ENCODE data around the gene RALGPS1. TPM values are rescaled to one million over a fixed set of nuclear protein-coding genes. Genes with fewer than 3 reads are reported as not detected.
A peak's percentile ranks its signal among the peaks of the same experiment; 100 is the strongest.

Gene RALGPS1
- total and polyA plus RNA-seq, 8 donors = 4.7 to 150 (median 42.2) TPM

- no peak for DNase-seq
- H3K36me3 ChIP-seq = peaks cover 0 to 9% (median 7%) of the 10 kb centered on the region in 4 donors
- intact Hi-C loops (cut with DNase I; ENCODE audit: low total_unique reads) = no loop called here
- no peak overlapping the region for H3K4me3 ChIP-seq
- TF ChIP-seq EP300 (IDR thresholded peaks at IDR 0.05) (no peak), POLR2AphosphoS5 (IDR thresholded peaks at IDR 0.05) (no peak), POLR2A (IDR thresholded peaks at IDR 0.05) (no peak), CTCF (IDR thresholded peaks at IDR 0.05) (no peak)
- H3K9me3 ChIP-seq = no peaks in the 10 kb centered on the region
- H3K4me1 ChIP-seq = peaks cover 1 to 10% (median 9%) of the 10 kb centered on the region in 4 donors
- no peaks in the 10 kb centered on the region for H3K27me3 ChIP-seq
- no peak overlapping the region for H3K27ac ChIP-seq
- WGBS, 5 donors = 77 to 92% (median 86%) methylated on average over 9 to 10 of the region's 10 CpGs
These were observed 304.2 kb downstream of the RALGPS1 start for GRCh38 chr9:127218818-127219217.

- intact Hi-C loops (cut with DNase I; ENCODE audit: low total_unique reads) = no loop called here
- peaks cover 7 to 16% (median 14%) of the 10 kb centered on the region in 4 donors for H3K4me1 ChIP-seq
- TF ChIP-seq POLR2AphosphoS5 (IDR thresholded peaks at IDR 0.05) (no peak), POLR2A (IDR thresholded peaks at IDR 0.05) (no peak), EP300 (IDR thresholded peaks at IDR 0.05) (no peak), CTCF (IDR thresholded peaks at IDR 0.05) (no peak)
- no peak overlapping the region for H3K4me3 ChIP-seq
- H3K27me3 ChIP-seq = no peaks in the 10 kb centered on the region
- H3K27ac ChIP-seq = no peak overlapping the region
- peak in 1 of 2 donors; percentile 46 for DNase-seq
- 65 to 87% (median 86%) methylated on average over 6 of the region's 6 CpGs for WGBS, 5 donors
- peaks cover 0 to 9% (median 7%) of the 10 kb centered on the region in 4 donors for H3K36me3 ChIP-seq
- no peaks in the 10 kb centered on the region for H3K9me3 ChIP-seq
These were observed 304.9 kb downstream of the RALGPS1 start for GRCh38 chr9:127219520-127219919.

- intact Hi-C loops (cut with DNase I; ENCODE audit: low total_unique reads) = loop anchor here (10.0 kb wide), 1 partner anchor 193 kb away; no protein-coding TSS in a partner anchor
- WGBS, 5 donors = 44 to 82% (median 74%) methylated on average over 2 of the region's 2 CpGs
- no peaks in the 10 kb centered on the region for H3K9me3 ChIP-seq
- H3K27ac ChIP-seq = no peak overlapping the region
- DNase-seq = no peak
- H3K4me3 ChIP-seq = no peak overlapping the region
- H3K36me3 ChIP-seq = peaks cover 0 to 9% (median 7%) of the 10 kb centered on the region in 4 donors
- peaks cover 13 to 30% (median 21%) of the 10 kb centered on the region in 4 donors for H3K4me1 ChIP-seq
- no peak for TF ChIP-seq POLR2A (IDR thresholded peaks at IDR 0.05)
- no peak for TF ChIP-seq CTCF (IDR thresholded peaks at IDR 0.05)
- TF ChIP-seq EP300 (IDR thresholded peaks at IDR 0.05) = no peak
- TF ChIP-seq POLR2AphosphoS5 (IDR thresholded peaks at IDR 0.05) = no peak
- H3K27me3 ChIP-seq = no peaks in the 10 kb centered on the region
These were observed 307.1 kb downstream of the RALGPS1 start for GRCh38 chr9:127221695-127222094.

GRCh38 chr9:127222388-127223095, 308.0 kb downstream of the RALGPS1 start:
- 73 to 91% (median 82%) methylated on average over 15 of the region's 15 CpGs for WGBS, 5 donors
- intact Hi-C loops (cut with DNase I; ENCODE audit: low total_unique reads) = loop anchor here (10.0 kb wide), 1 partner anchor 192 kb away; no protein-coding TSS in a partner anchor
- Histone ChIP-seq H3K9me3 (no peaks in the 10 kb centered on the region), H3K27me3 (no peaks in the 10 kb centered on the region), H3K4me1 (peaks cover 13 to 30% (median 22%) of the 10 kb centered on the region in 4 donors), H3K27ac (no peak overlapping the region), H3K4me3 (no peak overlapping the region), H3K36me3 (peaks cover 0 to 9% (median 7%) of the 10 kb centered on the region in 4 donors)
- no peak for TF ChIP-seq POLR2A (IDR thresholded peaks at IDR 0.05)
- no peak for TF ChIP-seq CTCF (IDR thresholded peaks at IDR 0.05)
- no peak for TF ChIP-seq EP300 (IDR thresholded peaks at IDR 0.05)
- TF ChIP-seq POLR2AphosphoS5 (IDR thresholded peaks at IDR 0.05) = no peak
- no peak for DNase-seq
